Hepatocyte (in vitro differentiated cells): Measurements from ENCODE around the gene VIPR2. TPM values are rescaled to one million over a fixed set of nuclear protein-coding genes. Genes with fewer than 3 reads are reported as not detected.
A peak's percentile ranks its signal among the peaks of the same experiment; 100 is the strongest.

Experiments
- DNase-seq: peaks from one replicate; pipeline ENCODE4 v3.0.0-alpha.2; 2016; ENCODE audit warnings: low spot score
- H2AFZ ChIP-seq: fragments of 200-600 bp; sonication (generic); 2 replicates; pipeline ENCODE4 v1.6.0; 2016; ENCODE audit warnings: antibody characterized with exemption, mild to moderate bottlenecking
- H3K27ac ChIP-seq: fragments of 200-600 bp; sonication (generic); 2 replicates; pipeline ENCODE4 v1.5.1; 2016; ENCODE audit warnings: mild to moderate bottlenecking
- H3K27me3 ChIP-seq: fragments of 200-600 bp; sonication (generic); 2 replicates; pipeline ENCODE4 v1.6.1; 2016
- H3K36me3 ChIP-seq: fragments of 200-600 bp; sonication (generic); replicated peaks from 2 replicates; pipeline ENCODE4 v1.5.1; 2016; ENCODE audit warnings: low read depth; ENCODE audit not compliant: insufficient read depth
- H3K4me1 ChIP-seq: fragments of 200-600 bp; sonication (generic); 2 replicates; pipeline ENCODE4 v1.5.1; 2016; ENCODE audit warnings: mild to moderate bottlenecking, moderate library complexity; ENCODE audit not compliant: insufficient read depth
- H3K4me2 ChIP-seq: fragments of 200-600 bp; sonication (generic); 2 replicates; pipeline ENCODE4 v1.6.0; 2016
- H3K4me3 ChIP-seq: fragments of 200-600 bp; sonication (generic); 2 replicates; pipeline ENCODE4 v1.5.1; 2016; ENCODE audit warnings: mild to moderate bottlenecking
- H3K79me2 ChIP-seq: fragments of 200-600 bp; sonication (generic); 2 replicates; pipeline ENCODE4 v1.6.0; 2017; ENCODE audit warnings: mild to moderate bottlenecking
- H3K9me2 ChIP-seq: fragments of 200-600 bp; sonication (generic); replicated peaks from 2 replicates; pipeline ENCODE4 v1.6.0; 2017; ENCODE audit warnings: mild to moderate bottlenecking; ENCODE audit not compliant: insufficient read depth
- H3K9me3 ChIP-seq: fragments of 200-600 bp; sonication (generic); 2 replicates; pipeline ENCODE4 v1.5.1; 2016; ENCODE audit warnings: low read depth, mild to moderate bottlenecking
- H4K20me1 ChIP-seq: fragments of 200-600 bp; sonication (generic); 2 replicates; pipeline ENCODE4 v1.6.0; 2016; ENCODE audit warnings: mild to moderate bottlenecking; ENCODE audit not compliant: insufficient read depth, poor library complexity, severe bottlenecking
- CTCF ChIP-seq: fragments of 200-600 bp; sonication (generic); IDR thresholded peaks from 2 replicates; pipeline ENCODE4 v1.5.1; 2016; ENCODE audit warnings: antibody characterized with exemption, mild to moderate bottlenecking; ENCODE audit not compliant: poor library complexity
- EZH2 ChIP-seq: fragments of 200-600 bp; sonication (generic); IDR thresholded peaks from 2 replicates; pipeline ENCODE4 v1.6.1; 2016; ENCODE audit warnings: antibody characterized with exemption, mild to moderate bottlenecking, borderline replicate concordance
- EZH2phosphoT487 ChIP-seq: fragments of 200-600 bp; sonication (generic); IDR thresholded peaks from one replicate; pipeline ENCODE4 v1.6.1; 2018; ENCODE audit warnings: antibody characterized with exemption, mild to moderate bottlenecking, low read depth, moderate library complexity; ENCODE audit not compliant: unreplicated experiment, severe bottlenecking
- WGBS: methylation state at CpG from one replicate; pipeline ENCODE4 v1.1.6; 2016; ENCODE audit warnings: low lambda C conversion rate; ENCODE audit errors: missing lambda C conversion rate; 5-methylcytosine and 5-hydroxymethylcytosine counted together
- polyA plus RNA-seq: library from polyadenylated mRNA; unstranded; fragments of >200 nt; fragmentation: Nextera tagmentation; extraction: Ambion mirVana; gene quantifications from 2 replicates; pipeline ENCODE4 v1.2.1, GENCODE V29; 2016
- total RNA-seq: library from RNA; depleted of rRNA; stranded (reverse); fragments of >200 nt; gene quantifications from 2 replicates; pipeline ENCODE4 v1.2.3, GENCODE V29; 2014

The VIPR2 gene
- total and polyA plus RNA-seq, 2 experiments from 2014 or later: 2.7 to 3.4 TPM

GRCh38 chr7:159032753-159033472, 111.8 kb downstream of the VIPR2 start:
- Histone ChIP-seq H4K20me1 (no peaks in the 10 kb centered on the region), H3K79me2 (no peaks in the 10 kb centered on the region), H3K27ac (no peak overlapping the region), H3K27me3 (no peaks in the 10 kb centered on the region), H3K4me3 (no peak overlapping the region), H3K9me2 (no peaks in the 10 kb centered on the region), H3K36me3 (no peaks in the 10 kb centered on the region), H3K9me3 (no peaks in the 10 kb centered on the region), H3K4me1 (peaks cover 6% of the 10 kb centered on the region), H3K4me2 (no peak overlapping the region), H2AFZ (no peak overlapping the region)
- TF ChIP-seq CTCF (no peak), EZH2phosphoT487 (no peak), EZH2 (no peak)
- no peak for DNase-seq
- 95% methylated on average over 13 of the region's 13 CpGs for WGBS

GRCh38 chr7:159032322-159032721, 112.3 kb downstream of the VIPR2 start:
- no peak overlapping the region for H3K4me2 ChIP-seq
- no peak overlapping the region for H2AFZ ChIP-seq
- no peak for DNase-seq
- no peaks in the 10 kb centered on the region for H3K36me3 ChIP-seq
- TF ChIP-seq EZH2phosphoT487: no peak
- TF ChIP-seq CTCF: no peak
- no peak for TF ChIP-seq EZH2
- no peaks in the 10 kb centered on the region for H3K27me3 ChIP-seq
- no peaks in the 10 kb centered on the region for H3K9me2 ChIP-seq
- no peaks in the 10 kb centered on the region for H3K79me2 ChIP-seq
- H3K27ac ChIP-seq: no peak overlapping the region
- peaks cover 5% of the 10 kb centered on the region for H3K4me1 ChIP-seq
- no peaks in the 10 kb centered on the region for H3K9me3 ChIP-seq
- no peak overlapping the region for H3K4me3 ChIP-seq
- no peaks in the 10 kb centered on the region for H4K20me1 ChIP-seq
- 82% methylated on average over 14 of the region's 14 CpGs for WGBS

GRCh38 chr7:159031750-159032149, 112.9 kb downstream of the VIPR2 start:
- DNase-seq: no peak
- Histone ChIP-seq H3K36me3 (no peaks in the 10 kb centered on the region), H2AFZ (no peak overlapping the region), H3K4me2 (peak overlapping the region; percentile 94), H4K20me1 (no peaks in the 10 kb centered on the region), H3K4me3 (no peak overlapping the region), H3K27ac (no peak overlapping the region), H3K79me2 (no peaks in the 10 kb centered on the region), H3K9me3 (no peaks in the 10 kb centered on the region), H3K4me1 (no peaks in the 10 kb centered on the region), H3K27me3 (no peaks in the 10 kb centered on the region), H3K9me2 (no peaks in the 10 kb centered on the region)
- WGBS: 97% methylated on average over 17 of the region's 17 CpGs
- TF ChIP-seq CTCF (no peak), EZH2 (no peak), EZH2phosphoT487 (no peak)
